GM23248 (cell line): Measurements from ENCODE around the gene IL4R. TPM values are rescaled to one million over a fixed set of nuclear protein-coding genes. Genes with fewer than 3 reads are reported as not detected.
A peak's percentile ranks its signal among the peaks of the same experiment; 100 is the strongest.

Source experiments
- DNase-seq: peaks from one replicate; pipeline ENCODE4 v3.0.0-alpha.2; 2015
- H2AFZ ChIP-seq: fragments of 200-600 bp; sonication (generic); 2 replicates; pipeline ENCODE4 v1.6.1; 2016; ENCODE audit warnings: antibody characterized with exemption
- H3F3A ChIP-seq: fragments of 200-600 bp; sonication (generic); 2 replicates; pipeline ENCODE4 v1.6.1; 2016; ENCODE audit warnings: mild to moderate bottlenecking, antibody characterized with exemption, mixed run types; ENCODE audit not compliant: insufficient read depth
- H3K27ac ChIP-seq: fragments of 200-600 bp; sonication (generic); 2 replicates; pipeline ENCODE4 v1.5.1; 2016; ENCODE audit warnings: mild to moderate bottlenecking
- H3K27me3 ChIP-seq: fragments of 200-600 bp; sonication (generic); replicated peaks from 2 replicates; pipeline ENCODE4 v1.6.1; 2016; ENCODE audit warnings: mild to moderate bottlenecking; ENCODE audit not compliant: insufficient read depth
- H3K36me3 ChIP-seq: fragments of 200-600 bp; sonication (generic); 2 replicates; pipeline ENCODE4 v1.6.1; 2016; ENCODE audit warnings: low read depth, mild to moderate bottlenecking
- H3K4me1 ChIP-seq: fragments of 200-600 bp; sonication (generic); 2 replicates; pipeline ENCODE4 v1.6.1; 2016; ENCODE audit warnings: mild to moderate bottlenecking; ENCODE audit not compliant: insufficient read depth
- H3K4me2 ChIP-seq: fragments of 200-600 bp; sonication (generic); one replicate; pipeline ENCODE4 v1.6.1; 2016; ENCODE audit warnings: mild to moderate bottlenecking; ENCODE audit not compliant: unreplicated experiment
- H3K4me3 ChIP-seq: fragments of 200-600 bp; sonication (generic); 2 replicates; pipeline ENCODE4 v1.5.1; 2016; ENCODE audit warnings: mild to moderate bottlenecking
- H3K79me2 ChIP-seq: fragments of 200-600 bp; sonication (generic); 2 replicates; pipeline ENCODE4 v1.6.1; 2016; ENCODE audit warnings: mild to moderate bottlenecking; ENCODE audit not compliant: insufficient read depth
- H3K9ac ChIP-seq: fragments of 200-600 bp; sonication (generic); 2 replicates; pipeline ENCODE4 v1.6.1; 2016; ENCODE audit warnings: mild to moderate bottlenecking
- H3K9me2 ChIP-seq: fragments of 200-600 bp; sonication (generic); 2 replicates; pipeline ENCODE4 v1.6.1; 2016; ENCODE audit warnings: mixed run types, mild to moderate bottlenecking, moderate library complexity; ENCODE audit not compliant: insufficient read depth
- H3K9me3 ChIP-seq: fragments of 200-600 bp; sonication (generic); one replicate; pipeline ENCODE4 v1.6.1; 2017; ENCODE audit warnings: low read depth
- H4K20me1 ChIP-seq: fragments of 200-600 bp; sonication (generic); 2 replicates; pipeline ENCODE4 v1.6.0; 2016; ENCODE audit not compliant: insufficient read depth
- EZH2 ChIP-seq: fragments of 200-600 bp; sonication (generic); IDR thresholded peaks from 2 replicates; pipeline ENCODE4 v1.6.1; 2018; ENCODE audit warnings: antibody characterized with exemption, mild to moderate bottlenecking; ENCODE audit not compliant: insufficient read depth, poor library complexity, severe bottlenecking
- EZH2phosphoT487 ChIP-seq: fragments of 200-600 bp; sonication (generic); IDR thresholded peaks from 2 replicates; pipeline ENCODE4 v1.6.1; 2018; ENCODE audit warnings: antibody characterized with exemption, moderate library complexity, mild to moderate bottlenecking, low read depth; ENCODE audit not compliant: insufficient read depth
- WGBS, 2 experiments: methylation state at CpG; one replicate each; pipeline ENCODE4 v1.1.6; 2015 to 2017; ENCODE audit warnings: low lambda C conversion rate in 2 of 2, low coverage in 1 of 2; ENCODE audit errors: missing lambda C conversion rate in 2 of 2; 5-methylcytosine and 5-hydroxymethylcytosine counted together
- in situ Hi-C: fragments of 300-500 bp; cut with MboI; formaldehyde crosslinking; loops from 2 replicates; pipeline ENCODE4 v1.15.0; 2020
- polyA plus RNA-seq: library from polyadenylated mRNA; unstranded; fragments of >200 nt; fragmentation: Nextera tagmentation; extraction: Ambion mirVana; gene quantifications from 2 replicates; pipeline ENCODE4 v1.2.1, GENCODE V29; 2016
- total RNA-seq: library from RNA; depleted of rRNA; stranded (reverse); fragments of >200 nt; shearing (Covaris generic); gene quantifications from 2 replicates; pipeline ENCODE4 v1.2.3, GENCODE V29; 2014

Gene IL4R
- total and polyA plus RNA-seq, 2 experiments from 2014 or later, result 11.7 to 17.7 TPM

DNA sequence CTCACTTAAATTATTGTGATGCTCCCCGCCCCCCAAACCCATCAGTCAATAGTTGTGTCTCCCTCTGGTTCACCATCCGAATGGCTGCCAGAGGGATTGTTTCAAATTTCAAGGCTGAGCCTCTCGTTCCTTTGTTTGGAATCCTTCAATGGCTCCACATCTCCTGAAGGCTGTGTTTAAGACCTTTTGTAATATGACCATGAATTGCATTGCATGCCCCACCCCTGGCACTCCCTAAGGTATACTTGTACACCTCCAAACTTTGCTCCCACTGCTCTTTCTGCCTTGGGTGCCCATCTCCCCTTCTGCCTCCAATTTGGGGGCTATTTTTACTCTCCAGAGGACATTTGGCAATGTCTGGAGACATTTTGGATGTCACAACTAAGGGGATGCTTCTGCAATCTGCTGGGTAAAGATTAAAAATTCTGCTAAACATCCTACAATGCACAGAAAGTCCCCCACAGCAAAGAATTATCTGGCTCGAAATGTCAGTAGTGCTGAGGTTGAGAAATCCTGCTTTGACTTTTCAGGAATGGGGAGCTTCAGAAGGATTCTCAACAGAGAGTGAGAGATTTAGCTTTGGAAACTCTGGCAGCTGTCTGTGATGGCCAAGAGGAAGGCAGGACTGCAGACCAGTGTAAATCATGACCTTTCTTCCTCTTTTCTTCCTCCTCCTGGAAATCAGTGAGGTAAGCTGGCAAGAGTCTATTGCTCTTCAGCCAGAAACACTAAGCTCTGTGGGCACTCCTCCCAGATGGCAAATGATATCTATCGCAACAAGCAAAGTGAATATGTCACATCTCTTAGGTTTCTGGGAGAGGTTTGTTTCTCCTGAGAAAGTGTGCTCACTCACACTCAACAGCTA lies 8.7 kb upstream of the IL4R start:
- no peak for TF ChIP-seq EZH2phosphoT487
- TF ChIP-seq EZH2, result no peak
- no peak overlapping the region for H3K27ac ChIP-seq
- no peak overlapping the region for H3K4me3 ChIP-seq
- H3K79me2 ChIP-seq, result no peaks in the 10 kb centered on the region
- H4K20me1 ChIP-seq, result no peaks in the 10 kb centered on the region
- no peaks in the 10 kb centered on the region for H3K9me2 ChIP-seq
- no peaks in the 10 kb centered on the region for H3K27me3 ChIP-seq
- H2AFZ ChIP-seq, result no peak overlapping the region
- H3K9ac ChIP-seq, result no peak overlapping the region
- DNase-seq, result peak; percentile 69
- no peaks in the 10 kb centered on the region for H3K9me3 ChIP-seq
- WGBS, 2 experiments, result 45 to 46% methylated on average over 5 of the region's 5 CpGs
- in situ Hi-C loops, result no loop called here
- H3K4me1 ChIP-seq, result 0 out of 2 replicates have a peak, but pooled peaks cover under 1% of the 10 kb centered on the region
- H3K4me2 ChIP-seq, result no peak overlapping the region
- H3K36me3 ChIP-seq, result no peaks in the 10 kb centered on the region
- 0 out of 2 replicates have a peak, but pooled peaks cover 8% of the 10 kb centered on the region for H3F3A ChIP-seq

DNA sequence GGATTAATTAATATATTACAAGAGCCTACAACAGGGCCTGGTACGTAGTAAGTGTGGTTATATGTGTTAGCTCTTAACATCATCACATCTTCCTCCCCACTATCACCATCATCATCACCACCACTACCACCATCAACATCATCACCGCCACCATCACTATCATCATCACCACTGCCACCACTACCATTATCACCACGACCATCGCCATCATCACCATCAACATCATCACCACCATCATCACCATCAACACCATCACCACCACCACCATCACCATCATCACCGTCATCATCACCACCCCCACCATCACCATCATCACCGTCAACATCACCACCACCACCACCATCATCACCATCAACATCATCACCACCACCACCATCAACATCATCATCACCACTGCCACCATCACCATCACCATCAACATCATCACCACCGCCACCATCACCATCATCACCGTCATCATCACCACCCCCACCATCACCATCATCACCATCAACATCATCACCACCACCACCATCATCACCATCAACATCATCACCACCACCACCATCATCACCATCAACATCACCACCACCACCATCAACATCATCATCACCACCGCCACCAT lies 7.8 kb upstream of the IL4R start:
- Histone ChIP-seq H3K4me1 (no peaks in the 10 kb centered on the region), H2AFZ (no peak overlapping the region), H3K27me3 (no peaks in the 10 kb centered on the region), H3K9me3 (no peaks in the 10 kb centered on the region), H3K27ac (no peak overlapping the region), H3K9me2 (no peaks in the 10 kb centered on the region), H3F3A (0 out of 2 replicates have a peak, but pooled peaks cover 10% of the 10 kb centered on the region), H3K9ac (no peak overlapping the region), H3K4me3 (no peak overlapping the region), H3K4me2 (no peak overlapping the region), H3K79me2 (no peaks in the 10 kb centered on the region), H3K36me3 (no peaks in the 10 kb centered on the region), H4K20me1 (no peaks in the 10 kb centered on the region)
- TF ChIP-seq EZH2 (no peak), EZH2phosphoT487 (no peak)
- WGBS, 2 experiments, result 92% methylated on average over 7 to 9 of the region's 9 CpGs
- in situ Hi-C loops, result no loop called here
- no peak for DNase-seq

DNA sequence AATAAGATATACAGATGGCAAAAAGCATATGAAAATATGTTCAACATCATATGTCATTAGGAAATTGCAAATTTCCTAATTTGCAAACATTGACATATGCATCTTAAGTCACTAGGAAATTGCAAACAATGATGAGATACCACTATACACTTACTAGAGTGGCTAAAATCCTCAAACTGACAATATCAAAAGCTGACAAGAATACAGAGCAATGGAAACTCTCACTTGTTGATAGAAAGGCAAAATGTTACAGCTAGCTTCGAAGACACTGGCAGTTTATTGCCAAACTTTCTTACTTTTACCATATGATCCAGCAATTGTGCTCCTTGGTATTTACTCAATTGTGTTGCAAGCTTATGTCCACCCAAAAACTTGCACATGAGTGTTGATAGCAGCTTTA lies 5.0 kb upstream of the IL4R start:
- no peaks in the 10 kb centered on the region for H3K9me3 ChIP-seq
- no peak overlapping the region for H3K4me3 ChIP-seq
- no peaks in the 10 kb centered on the region for H4K20me1 ChIP-seq
- no peak overlapping the region for H3K27ac ChIP-seq
- no peak overlapping the region for H3K9ac ChIP-seq
- no peak for TF ChIP-seq EZH2
- TF ChIP-seq EZH2phosphoT487, result no peak
- H3K36me3 ChIP-seq, result no peaks in the 10 kb centered on the region
- H3F3A ChIP-seq, result peaks cover 21% of the 10 kb centered on the region; the same call in 1 of the 2 replicates
- DNase-seq, result no peak
- H3K9me2 ChIP-seq, result no peaks in the 10 kb centered on the region
- H3K27me3 ChIP-seq, result no peaks in the 10 kb centered on the region
- H2AFZ ChIP-seq, result no peak overlapping the region
- no peaks in the 10 kb centered on the region for H3K79me2 ChIP-seq
- in situ Hi-C loops, result no loop called here
- peaks cover 4% of the 10 kb centered on the region; the same call in 1 of the 2 replicates for H3K4me1 ChIP-seq
- no peak overlapping the region for H3K4me2 ChIP-seq
- 82 to 89% methylated on average over 1 of the region's 1 CpG for WGBS, 2 experiments

DNA sequence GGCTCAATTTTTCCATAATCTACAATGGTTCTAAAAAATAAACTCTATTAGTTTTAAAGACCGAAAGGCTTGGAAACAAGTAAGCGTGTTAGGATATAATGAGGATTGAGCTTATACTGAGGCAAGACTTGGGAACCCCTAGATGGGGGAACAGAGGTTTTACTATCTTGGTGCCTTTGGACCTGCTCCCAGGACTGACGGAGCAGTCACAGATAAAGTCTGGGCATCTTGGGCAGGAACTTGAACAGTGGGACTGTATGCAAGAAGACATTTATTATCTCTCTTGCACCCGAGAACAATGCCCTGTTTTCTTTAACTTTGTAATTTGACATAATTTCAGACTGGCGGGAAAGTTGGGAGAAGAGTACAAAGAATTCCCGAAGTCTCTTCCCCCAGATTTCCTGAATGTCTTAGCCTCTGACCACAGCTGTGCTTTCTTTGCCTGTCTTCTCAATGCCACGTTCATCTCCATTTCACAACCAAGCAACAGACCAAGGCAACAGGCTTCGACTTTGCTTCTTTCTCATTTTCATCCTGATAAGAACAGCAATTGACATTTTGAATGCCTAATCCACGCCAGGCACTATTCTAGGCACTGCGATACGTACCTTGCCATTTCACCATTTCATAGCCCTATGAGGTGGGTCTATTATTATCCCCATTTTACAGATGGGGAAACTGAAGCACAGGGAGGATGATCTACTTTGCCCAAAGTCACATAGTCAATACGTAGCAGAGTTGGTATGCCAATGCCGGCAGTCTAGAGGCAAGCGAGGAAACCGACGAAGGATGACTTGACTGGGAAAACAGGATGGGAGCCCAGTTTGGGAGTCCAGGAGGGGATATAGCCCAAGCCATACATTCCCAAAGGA lies 3.0 kb upstream of the IL4R start:
- H3K27me3 ChIP-seq, result no peaks in the 10 kb centered on the region
- no peaks in the 10 kb centered on the region for H3K9me3 ChIP-seq
- DNase-seq, result no peak
- no peak overlapping the region for H2AFZ ChIP-seq
- no peak overlapping the region for H3K4me3 ChIP-seq
- peaks cover 15% of the 10 kb centered on the region for H3K4me1 ChIP-seq
- H3K9me2 ChIP-seq, result no peaks in the 10 kb centered on the region
- WGBS, 2 experiments, result 86 to 87% methylated on average over 16 of the region's 16 CpGs
- no peak overlapping the region for H3K9ac ChIP-seq
- H3K27ac ChIP-seq, result no peak overlapping the region
- TF ChIP-seq EZH2 (no peak), EZH2phosphoT487 (no peak)
- peaks cover 23% of the 10 kb centered on the region for H3F3A ChIP-seq
- peaks cover 14% of the 10 kb centered on the region for H3K79me2 ChIP-seq
- in situ Hi-C loops, result no loop called here
- H4K20me1 ChIP-seq, result no peaks in the 10 kb centered on the region
- H3K36me3 ChIP-seq, result no peaks in the 10 kb centered on the region
- no peak overlapping the region for H3K4me2 ChIP-seq
